GM12801 (cell line): Measurements from ENCODE around the gene CCNY.

Experiments
- TF ChIP-seq, protein P1 (sequence below): IDR thresholded peaks from one replicate; pipeline ENCODE4 v1.5.1; 2011; ENCODE audit warnings: control low read depth; ENCODE audit not compliant: insufficient read length; ENCODE audit errors: extremely low read depth

CCNY gene

DNA sequence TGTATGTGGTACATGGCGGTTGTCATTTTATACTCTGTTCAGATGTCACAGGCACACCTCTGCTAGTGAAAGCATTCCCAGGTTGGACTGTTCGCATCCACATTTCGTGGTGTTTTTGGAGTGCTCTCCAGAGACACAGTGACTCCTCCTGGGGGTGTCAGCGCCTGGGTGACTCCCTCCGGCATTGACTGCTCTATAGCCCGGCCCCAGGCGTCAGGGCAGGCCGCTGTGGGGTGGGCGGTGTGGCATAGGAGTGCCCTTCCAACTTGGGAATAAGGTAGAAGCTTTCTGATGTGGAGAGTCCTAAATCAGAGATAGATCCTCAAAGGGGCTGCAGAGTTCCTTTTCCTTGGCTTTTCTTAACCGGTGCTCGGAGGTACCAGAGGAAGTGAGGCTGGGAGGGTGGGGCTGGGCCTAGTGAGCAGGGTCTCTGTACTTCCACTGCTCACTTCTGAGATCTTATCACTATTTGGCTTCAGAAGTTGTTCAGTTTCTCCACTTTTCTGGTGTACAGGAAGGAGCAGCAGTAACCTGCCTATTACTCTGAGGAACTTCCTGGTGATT lies 32.3 kb downstream of the CCNY start:
- TF ChIP-seq, protein P1, sequence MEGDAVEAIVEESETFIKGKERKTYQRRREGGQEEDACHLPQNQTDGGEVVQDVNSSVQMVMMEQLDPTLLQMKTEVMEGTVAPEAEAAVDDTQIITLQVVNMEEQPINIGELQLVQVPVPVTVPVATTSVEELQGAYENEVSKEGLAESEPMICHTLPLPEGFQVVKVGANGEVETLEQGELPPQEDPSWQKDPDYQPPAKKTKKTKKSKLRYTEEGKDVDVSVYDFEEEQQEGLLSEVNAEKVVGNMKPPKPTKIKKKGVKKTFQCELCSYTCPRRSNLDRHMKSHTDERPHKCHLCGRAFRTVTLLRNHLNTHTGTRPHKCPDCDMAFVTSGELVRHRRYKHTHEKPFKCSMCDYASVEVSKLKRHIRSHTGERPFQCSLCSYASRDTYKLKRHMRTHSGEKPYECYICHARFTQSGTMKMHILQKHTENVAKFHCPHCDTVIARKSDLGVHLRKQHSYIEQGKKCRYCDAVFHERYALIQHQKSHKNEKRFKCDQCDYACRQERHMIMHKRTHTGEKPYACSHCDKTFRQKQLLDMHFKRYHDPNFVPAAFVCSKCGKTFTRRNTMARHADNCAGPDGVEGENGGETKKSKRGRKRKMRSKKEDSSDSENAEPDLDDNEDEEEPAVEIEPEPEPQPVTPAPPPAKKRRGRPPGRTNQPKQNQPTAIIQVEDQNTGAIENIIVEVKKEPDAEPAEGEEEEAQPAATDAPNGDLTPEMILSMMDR = no peak

DNA sequence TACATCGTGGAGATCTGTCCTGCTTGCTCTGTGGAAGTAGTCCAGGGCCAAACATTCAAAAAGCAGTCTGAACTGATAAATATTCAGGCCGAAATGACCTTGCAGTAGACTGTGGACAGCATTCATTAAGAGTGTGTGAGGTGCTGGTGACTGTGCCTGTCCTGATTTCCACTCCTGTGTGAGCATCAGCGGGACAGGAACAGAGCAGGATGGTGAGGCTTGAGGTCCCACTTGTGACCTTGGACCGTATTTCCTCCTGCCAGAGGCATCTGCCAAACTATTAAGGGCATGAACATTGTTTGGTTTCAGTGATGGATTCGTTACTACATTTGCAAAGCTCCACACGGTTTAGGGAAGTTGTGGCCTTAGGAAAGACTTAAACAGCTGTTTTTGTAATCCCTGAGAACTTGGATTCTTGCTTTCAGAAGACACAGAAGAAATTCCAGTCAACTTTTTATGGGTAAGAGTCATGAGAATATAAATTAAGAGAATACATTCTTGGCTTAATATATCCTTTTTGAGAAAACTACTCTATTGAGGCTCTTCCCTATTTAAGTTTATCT lies 32.8 kb downstream of the CCNY start:
- TF ChIP-seq, protein P1 = no peak

DNA sequence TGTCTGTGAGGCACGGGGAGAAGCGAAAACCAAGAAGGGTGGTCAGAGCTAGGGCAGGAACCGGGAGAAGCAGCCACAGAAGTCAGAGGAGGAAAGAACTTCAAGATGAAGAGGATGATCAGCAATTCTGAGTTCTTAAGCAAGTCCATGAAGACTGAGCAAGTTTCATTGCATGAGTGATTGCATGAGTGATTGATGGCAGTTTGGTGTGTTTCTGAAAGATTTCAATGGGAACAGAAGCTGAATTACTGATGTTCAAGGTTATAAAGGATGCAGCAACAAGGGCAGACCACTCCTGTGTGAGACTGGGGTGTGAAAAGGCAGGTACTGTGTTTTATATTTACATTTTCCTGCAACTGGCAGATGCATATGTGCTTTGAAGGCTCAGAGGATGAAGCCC lies 35.4 kb downstream of the CCNY start:
- TF ChIP-seq, protein P1 = no peak

DNA sequence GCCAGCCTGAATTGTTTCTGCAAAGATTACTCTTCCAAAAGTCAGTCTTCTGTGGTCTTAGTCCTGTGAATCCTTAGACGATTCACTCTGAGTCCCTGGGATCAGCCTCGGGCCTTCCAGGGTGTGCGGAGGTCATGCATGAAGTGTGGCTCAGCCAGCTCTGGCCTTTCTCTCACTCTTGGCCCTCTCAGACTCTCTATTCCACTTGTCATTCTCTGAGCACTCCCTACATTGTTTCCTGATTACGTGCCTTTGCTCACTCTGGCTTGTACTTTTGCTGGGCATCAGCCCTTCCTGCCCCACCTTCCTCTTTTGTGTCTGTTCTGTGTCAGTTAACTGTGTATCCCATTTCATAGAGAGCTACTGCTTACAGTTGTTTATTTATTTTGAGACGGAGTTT lies 36.0 kb downstream of the CCNY start:
- TF ChIP-seq, protein P1 = no peak

DNA sequence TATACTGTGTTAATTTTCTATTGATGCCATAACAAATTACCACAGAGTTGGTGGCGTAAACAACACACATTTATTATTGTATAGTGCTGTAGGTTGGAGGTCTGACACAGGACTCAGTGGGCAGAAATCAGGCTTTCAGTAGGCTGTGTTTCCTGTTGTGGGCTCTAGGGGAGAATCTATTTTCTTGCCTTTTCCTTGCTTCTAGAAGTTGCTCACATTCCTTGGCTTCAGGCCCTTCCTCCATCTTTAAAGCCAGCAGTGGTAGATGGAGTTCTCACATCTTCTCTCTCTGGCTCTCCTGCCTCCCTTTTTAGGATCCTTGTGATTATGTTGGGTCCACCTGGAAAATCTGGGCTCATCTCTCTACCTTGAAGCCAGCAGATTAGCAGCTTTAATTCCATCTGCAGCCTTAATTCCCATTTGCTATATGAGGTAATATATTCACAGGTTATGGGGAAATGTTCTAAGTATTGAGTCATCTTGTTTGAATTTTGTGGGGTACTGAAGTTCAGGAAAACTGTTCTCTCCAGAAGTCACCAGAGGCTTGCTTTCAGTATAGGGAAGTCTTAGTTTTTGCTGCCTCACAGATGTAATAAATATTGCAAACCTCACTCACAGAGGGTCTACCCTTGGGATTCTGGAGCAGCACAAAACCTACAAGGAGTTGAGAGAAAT lies 38.9 kb downstream of the CCNY start:
- TF ChIP-seq, protein P1 = no peak

DNA sequence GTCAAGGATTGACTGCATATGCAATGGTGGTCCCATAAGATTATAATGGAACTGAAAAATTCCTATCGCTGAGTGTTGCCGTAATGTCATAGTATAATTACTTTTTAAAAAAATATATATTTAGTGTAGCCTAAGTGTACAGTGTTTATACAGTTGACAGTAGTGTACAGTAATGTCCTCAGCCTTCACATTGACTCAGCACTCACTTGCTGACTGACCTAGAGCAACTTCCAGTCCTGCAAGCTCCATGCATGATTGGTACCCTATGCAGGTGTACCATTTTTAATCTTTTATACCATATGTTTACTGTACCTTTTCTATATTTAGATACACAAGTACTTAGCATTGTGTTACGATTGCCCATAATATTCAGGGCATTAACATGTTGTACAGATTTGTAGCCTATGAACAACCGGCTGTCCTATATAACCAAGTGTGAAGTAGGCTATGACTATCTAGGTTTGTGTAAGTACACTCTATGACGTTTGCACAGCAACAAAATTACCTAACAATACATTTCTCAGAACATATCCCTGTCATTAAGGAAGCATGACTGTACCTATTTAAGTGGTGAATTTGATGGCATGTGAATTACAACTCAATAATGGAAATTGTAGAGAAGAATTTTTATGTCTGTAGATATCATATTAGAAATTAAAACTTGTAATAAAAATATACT lies 40.9 kb downstream of the CCNY start:
- TF ChIP-seq, protein P1 = no peak

DNA sequence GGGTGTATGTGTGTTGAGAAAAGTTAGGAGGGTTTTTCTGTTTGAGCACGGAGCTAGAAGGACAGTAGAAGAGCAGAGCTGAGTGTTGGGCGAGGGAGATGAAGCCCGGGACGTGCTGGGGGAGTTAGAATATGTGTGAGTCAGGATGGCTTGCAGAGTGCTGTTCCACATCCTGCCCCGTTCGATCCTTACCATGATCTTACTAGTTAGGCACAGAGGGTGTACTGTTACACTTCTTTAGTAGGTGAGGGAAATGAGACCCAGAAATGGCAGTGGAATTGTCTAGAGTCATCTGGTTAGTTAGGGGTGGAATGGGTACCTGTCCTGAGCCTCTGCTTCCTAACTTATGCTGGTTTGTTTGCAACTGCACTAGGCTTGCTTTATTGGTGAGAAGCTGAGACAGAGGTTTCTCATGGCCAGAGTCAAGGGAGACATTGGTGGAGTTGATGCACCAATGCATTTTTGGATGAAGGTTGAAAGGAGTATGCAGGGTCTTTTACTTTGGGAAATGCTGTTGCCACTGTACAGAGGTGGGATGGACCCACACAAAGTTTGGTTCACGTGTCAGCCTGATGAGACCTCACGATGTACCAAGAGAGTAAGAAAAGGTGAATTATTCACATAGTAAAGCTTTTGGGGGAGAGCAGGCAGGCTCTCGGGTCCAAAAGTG lies 42.4 kb downstream of the CCNY start:
- TF ChIP-seq, protein P1 = no peak
